ENCODE results near the gene IMP3.

GRCh38 chr15:75685195-75685594 is 45.2 kb upstream of the IMP3 start:
- TF ChIP-seq CTCF (IDR thresholded peaks at IDR 0.05 in 8 of 11, conservative IDR thresholded peaks at IDR 0.05 in 3 of 11), result no peak
- no peak for TF ChIP-seq POLR2A (IDR thresholded peaks at IDR 0.05)
- peak in 1 of 3 donors; percentile 8 for TF ChIP-seq POLR2AphosphoS5 (IDR thresholded peaks at IDR 0.05)
